HG03442 (cell line): ENCODE data around the gene RAP1GAP2.
"Not testable (repeated sequence)": the region's sequence is repeated elsewhere in the genome, so short reads cannot be mapped to it uniquely, and the experiment has no call there.

Experiments
- ATAC-seq: cut with Tn5 transposase; IDR thresholded peaks from one replicate; pipeline ENCODE4 v1.9.1; 2021; ENCODE audit warnings: mild to moderate bottlenecking, moderate library complexity; ENCODE audit not compliant: unreplicated experiment

The RAP1GAP2 gene

GRCh38 chr17:2796164-2797125 is at the start of gene RAP1GAP2:
TSS of gene RAP1GAP2 (plus strand) at chr17:2796438. CDS start at chr17:2796528, 90 bp downstream.
- no peak for ATAC-seq

- ATAC-seq = no peak
These were observed 47.0 kb upstream of the RAP1GAP2 start, which contains the start of gene CCDC92B for GRCh38 chr17:2749058-2749783. TSS of gene CCDC92B (minus strand) at chr17:2749652. CDS start at chr17:2735145, 14,507 bp downstream.

DNA sequence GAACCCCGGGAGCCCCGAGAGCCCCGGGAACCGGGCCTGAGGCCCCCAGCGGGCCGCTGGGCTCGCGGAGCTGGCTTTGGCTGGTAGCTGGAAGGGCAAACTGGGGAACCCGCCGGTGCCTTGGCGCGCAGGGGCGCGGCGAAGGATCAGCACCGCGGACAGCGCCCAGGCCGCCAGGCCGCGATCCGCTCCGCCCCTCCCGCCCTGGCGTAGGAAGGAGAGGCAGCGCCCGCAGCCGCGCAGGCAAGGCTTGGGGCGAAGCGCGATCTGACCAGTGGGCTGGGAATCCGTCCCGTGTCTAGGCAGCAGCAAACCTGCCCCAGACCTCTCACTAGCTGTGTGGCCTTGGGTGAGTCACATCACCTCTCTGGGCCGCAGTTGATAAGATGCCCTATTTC is 46.5 kb upstream of the RAP1GAP2 start:
- no peak for ATAC-seq

DNA sequence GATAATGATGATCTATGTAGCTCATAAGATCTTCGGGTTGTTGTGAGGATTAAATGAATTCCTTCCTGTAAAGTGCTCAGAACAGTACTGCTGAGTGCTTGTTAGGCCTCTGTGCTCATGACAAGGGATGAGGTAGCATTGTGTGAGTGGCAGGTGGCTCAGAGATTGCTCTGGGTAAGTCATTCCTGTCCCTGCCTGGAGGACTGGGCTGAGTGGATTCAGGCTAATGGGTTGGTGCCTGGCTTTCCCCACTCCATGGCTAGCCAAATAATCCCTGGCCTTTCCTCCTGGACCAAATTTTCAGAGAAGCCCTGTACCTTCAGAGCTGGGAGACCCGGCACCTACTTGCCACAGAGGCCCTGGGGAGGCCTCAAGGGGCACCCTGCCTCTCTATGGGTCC is 45.5 kb upstream of the RAP1GAP2 start:
- ATAC-seq = no peak

GRCh38 chr17:2751491-2751890 is 44.7 kb upstream of the RAP1GAP2 start:
- no peak for ATAC-seq

- ATAC-seq = no peak
These were observed 40.1 kb upstream of the RAP1GAP2 start for GRCh38 chr17:2755891-2756724.

GRCh38 chr17:2758870-2759269 is 37.4 kb upstream of the RAP1GAP2 start:
- no peak for ATAC-seq

GRCh38 chr17:2770129-2770528 is 26.1 kb upstream of the RAP1GAP2 start:
- ATAC-seq = no peak

DNA sequence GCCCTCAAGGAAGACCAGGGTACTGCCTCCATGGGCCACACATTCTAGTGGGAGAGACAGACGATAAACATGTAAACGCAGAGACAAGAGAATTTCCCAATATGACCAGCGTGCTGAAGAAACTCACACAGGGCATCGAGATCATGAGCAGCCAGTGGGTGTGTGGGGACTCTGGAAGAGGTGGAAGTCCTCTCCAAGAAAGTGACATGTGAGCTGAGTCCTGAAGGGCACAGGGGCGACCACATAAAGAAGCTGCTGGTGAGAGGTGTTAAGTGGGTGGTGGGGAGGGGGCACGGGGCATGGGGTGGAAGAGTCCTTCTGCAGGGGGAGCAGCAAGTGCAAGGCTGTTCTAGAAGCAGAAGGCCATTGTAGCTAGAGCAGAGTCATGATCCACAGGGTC is 21.0 kb upstream of the RAP1GAP2 start:
- no peak for ATAC-seq

GRCh38 chr17:2776589-2777241 is 19.5 kb upstream of the RAP1GAP2 start:
- ATAC-seq = no peak

- no peak for ATAC-seq
These were observed 18.9 kb upstream of the RAP1GAP2 start for GRCh38 chr17:2777242-2777867.

- ATAC-seq = no peak
These were observed 17.7 kb upstream of the RAP1GAP2 start for GRCh38 chr17:2778489-2778888.

DNA sequence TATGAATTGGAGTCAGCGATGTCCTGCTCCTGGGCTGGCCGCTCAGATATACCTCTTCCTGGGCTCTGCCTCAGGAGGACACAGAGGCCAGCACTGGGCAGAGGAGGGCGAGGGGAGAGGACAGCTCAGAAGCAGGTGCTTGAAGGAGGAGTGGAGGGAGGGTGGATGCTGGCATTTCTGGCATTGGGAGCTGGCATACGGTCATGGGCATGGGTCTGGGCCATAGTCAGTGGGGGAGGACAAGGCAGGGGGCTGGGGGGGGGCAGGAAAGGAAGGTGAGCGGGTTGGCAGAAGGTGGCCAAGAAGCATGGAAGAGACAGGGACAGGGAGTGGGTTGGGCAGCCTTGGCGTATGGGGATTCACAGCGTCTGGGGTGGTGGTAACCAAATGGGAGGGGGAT is 16.7 kb upstream of the RAP1GAP2 start:
- ATAC-seq = no peak

- ATAC-seq = no peak
These were observed 16.0 kb upstream of the RAP1GAP2 start for GRCh38 chr17:2780256-2780655.

DNA sequence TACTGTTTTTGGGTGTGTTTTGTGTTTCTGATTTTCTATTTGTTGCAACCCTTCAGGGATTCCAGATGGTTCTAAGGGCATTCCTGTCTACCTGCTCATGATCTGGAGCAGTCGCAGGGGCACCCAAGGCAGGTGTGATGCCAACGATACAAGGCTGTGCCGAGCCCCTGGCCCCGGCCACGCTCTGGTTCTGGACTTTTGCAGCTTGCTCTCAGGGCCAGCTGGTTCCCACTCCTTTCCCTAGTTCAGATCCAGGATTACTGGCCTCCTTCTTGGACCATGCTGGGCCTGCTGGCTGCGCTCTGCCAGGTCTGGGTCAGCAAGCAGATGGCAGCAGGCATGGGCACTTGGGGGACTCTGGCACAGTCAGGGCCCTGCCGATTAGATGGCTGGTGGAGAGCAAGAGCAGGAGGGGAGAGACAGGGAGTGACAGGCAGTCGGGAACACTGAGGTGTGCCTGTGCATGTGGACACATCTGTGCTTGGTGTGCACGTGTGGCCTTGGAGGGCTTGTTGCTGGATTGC is 15.2 kb upstream of the RAP1GAP2 start:
- no peak for ATAC-seq

DNA sequence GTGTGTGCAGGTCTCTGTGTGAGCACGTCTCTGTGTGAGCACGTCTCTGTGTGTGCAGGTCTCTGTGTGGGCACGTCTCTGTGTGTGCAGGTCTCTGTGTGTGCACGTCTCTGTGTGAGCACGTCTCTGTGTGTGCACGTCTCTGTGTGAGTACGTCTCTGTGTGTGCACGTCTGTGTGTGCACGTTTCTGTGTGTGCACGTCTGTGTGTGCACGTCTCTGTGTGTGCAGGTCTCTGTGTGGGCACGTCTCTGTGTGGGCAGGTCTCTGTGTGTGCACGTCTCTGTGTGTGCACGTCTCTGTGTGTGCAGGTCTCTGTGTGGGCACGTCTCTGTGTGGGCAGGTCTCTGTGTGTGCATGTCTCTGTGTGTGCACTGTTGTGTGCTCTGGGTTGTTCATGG is 14.6 kb upstream of the RAP1GAP2 start:
- ATAC-seq = not testable (repeated sequence)

DNA sequence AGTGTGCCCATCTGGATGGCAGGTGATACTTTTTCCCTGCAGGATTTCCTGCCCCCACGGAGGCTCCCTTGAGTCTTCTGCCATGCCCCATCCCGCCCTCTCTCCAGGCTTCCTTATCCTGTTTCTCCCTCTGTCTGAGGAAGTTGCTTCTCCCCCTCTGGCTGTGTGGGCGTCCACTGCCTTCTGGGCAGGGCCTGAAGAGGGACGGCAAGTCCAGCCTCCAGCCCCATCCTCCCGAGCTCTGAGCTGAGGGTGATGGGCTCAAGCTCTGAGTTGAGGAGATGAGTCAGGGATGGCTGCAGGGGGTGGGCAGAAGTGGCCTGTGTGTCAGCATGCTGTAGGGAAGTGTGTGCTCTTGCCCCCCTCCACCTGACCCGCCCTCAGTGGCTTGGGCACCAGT is 14.2 kb upstream of the RAP1GAP2 start:
- no peak for ATAC-seq

- ATAC-seq = no peak
These were observed 12.8 kb upstream of the RAP1GAP2 start for GRCh38 chr17:2783310-2784030.

GRCh38 chr17:2784864-2785263 is 11.4 kb upstream of the RAP1GAP2 start:
- no peak for ATAC-seq
